A549 (cell line): ENCODE data around the gene ITGA2B.

ENCODE experiments used
- CTCF ChIP-seq: fragments of >200 bp; sonication (Bioruptor Twin); formaldehyde crosslinking; IDR thresholded peaks from 3 replicates; pipeline ENCODE4 v1.5.1; 2016
- EP300 ChIP-seq, 2 experiments: fragments of >200 bp; sonication (Bioruptor Twin); formaldehyde crosslinking; IDR thresholded peaks; 2 replicates in 1 of 2; 3 replicates in 1 of 2; pipeline ENCODE4 v1.6.1; 2016 to 2017
- HES2 ChIP-seq: fragments of >200 bp; sonication (Bioruptor Twin); formaldehyde crosslinking; IDR thresholded peaks from 2 replicates; pipeline ENCODE4 v1.6.1; 2016
- KDM1A ChIP-seq: fragments of 200-600 bp; sonication (generic); IDR thresholded peaks from 2 replicates; pipeline ENCODE4 v1.6.1; 2016; ENCODE audit warnings: low read depth, mild to moderate bottlenecking
- MAX ChIP-seq: IDR thresholded peaks from 2 replicates; pipeline ENCODE4 v1.6.1; 2012
- MYC ChIP-seq: IDR thresholded peaks from 2 replicates; pipeline ENCODE4 v1.6.1; 2012; ENCODE audit warnings: mild to moderate bottlenecking, inconsistent platforms, low read length, improper control_type of control experiment, borderline replicate concordance
- NR3C1 ChIP-seq: fragments of >200 bp; sonication (Bioruptor Twin); formaldehyde crosslinking; IDR thresholded peaks from 3 replicates; pipeline ENCODE4 v1.6.1; 2017
- POLR2A ChIP-seq: IDR thresholded peaks from 2 replicates; pipeline ENCODE4 v1.6.1; 2012; ENCODE audit warnings: mild to moderate bottlenecking, low read length
- RAD21 ChIP-seq, 2 experiments: fragments of >200 bp in 1 of 2; sonication (Bioruptor Twin) in 1 of 2; formaldehyde crosslinking in 1 of 2; IDR thresholded peaks in 1 of 2; conservative IDR thresholded peaks in 1 of 2; 2 replicates in 1 of 2; 3 replicates in 1 of 2; pipeline ENCODE4 v1.6.1; 2012 to 2018; ENCODE audit warnings: inconsistent platforms in 1 of 2
- RCOR1 ChIP-seq: fragments of 150-350 bp; IDR thresholded peaks from 2 replicates; pipeline ENCODE4 v1.6.1; 2014; ENCODE audit warnings: antibody characterized with exemption, low read length, low read depth
- REST ChIP-seq: fragments of 200-600 bp; sonication (generic); IDR thresholded peaks from 2 replicates; pipeline ENCODE4 v1.6.1; 2016; ENCODE audit warnings: antibody characterized with exemption, mild to moderate bottlenecking, moderate library complexity
- SREBF2 ChIP-seq: fragments of 450-650 bp; IDR thresholded peaks from 2 replicates; pipeline ENCODE4 v1.6.1; 2014; ENCODE audit warnings: mild to moderate bottlenecking, moderate library complexity

GRCh38 chr17:44348988-44349364 lies 40.5 kb downstream of the ITGA2B start:
- TF ChIP-seq CTCF (no peak), EP300 (IDR thresholded peaks at IDR 0.05) (no peak), RCOR1 (no peak), MYC (no peak), SREBF2 (no peak), RAD21 (conservative IDR thresholded peaks at IDR 0.05 in 1 of 2, IDR thresholded peaks at IDR 0.05 in 1 of 2) (no peak), POLR2A (no peak), REST (no peak), NR3C1 (no peak), KDM1A (no peak), MAX (no peak), HES2 (no peak)
